HG02798 (cell line): ENCODE results near the gene ZWINT.

Source experiments
- ATAC-seq: cut with Tn5 transposase; IDR thresholded peaks from one replicate; pipeline ENCODE4 v1.9.1; 2021; ENCODE audit warnings: mild to moderate bottlenecking; ENCODE audit not compliant: unreplicated experiment, poor library complexity

ZWINT gene, protein sequence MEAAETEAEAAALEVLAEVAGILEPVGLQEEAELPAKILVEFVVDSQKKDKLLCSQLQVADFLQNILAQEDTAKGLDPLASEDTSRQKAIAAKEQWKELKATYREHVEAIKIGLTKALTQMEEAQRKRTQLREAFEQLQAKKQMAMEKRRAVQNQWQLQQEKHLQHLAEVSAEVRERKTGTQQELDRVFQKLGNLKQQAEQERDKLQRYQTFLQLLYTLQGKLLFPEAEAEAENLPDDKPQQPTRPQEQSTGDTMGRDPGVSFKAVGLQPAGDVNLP

DNA sequence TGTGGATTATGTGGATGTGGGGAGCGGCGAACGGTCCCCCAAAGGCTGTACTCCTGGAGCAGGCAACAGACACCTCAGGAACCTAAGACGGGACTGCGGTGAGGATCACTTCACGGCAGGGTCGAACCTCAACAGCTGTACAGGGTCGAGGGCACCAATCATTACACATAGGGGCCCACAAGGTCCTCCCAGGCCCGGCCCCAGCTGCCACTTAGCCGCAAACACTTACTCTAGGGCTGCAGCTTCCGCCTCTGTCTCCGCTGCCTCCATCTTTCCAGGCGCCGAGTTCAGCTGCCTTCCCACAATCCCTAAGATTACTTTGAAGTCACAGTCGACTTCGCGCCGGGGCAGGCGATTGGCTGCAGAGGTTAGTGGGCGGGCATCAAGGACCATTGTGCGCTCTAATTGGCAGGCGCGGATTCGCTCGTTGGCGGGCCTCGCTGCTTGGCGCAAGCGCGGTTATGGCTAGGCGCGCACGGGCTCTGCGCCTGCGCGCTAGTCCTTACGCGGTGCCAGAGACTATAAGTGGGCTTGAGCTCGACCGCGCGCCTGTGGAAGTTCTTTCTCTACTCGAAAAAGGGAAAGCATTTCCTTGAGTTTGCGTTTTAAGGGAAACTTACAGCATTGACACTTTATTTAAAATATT, at the start of gene ZWINT:
Gene ZWINT, minus strand, starts transcription at position 293 of the 646 bp plus-strand sequence. Its CDS starts 23 bp downstream, at position 270.
- peak; percentile 99 for ATAC-seq

DNA sequence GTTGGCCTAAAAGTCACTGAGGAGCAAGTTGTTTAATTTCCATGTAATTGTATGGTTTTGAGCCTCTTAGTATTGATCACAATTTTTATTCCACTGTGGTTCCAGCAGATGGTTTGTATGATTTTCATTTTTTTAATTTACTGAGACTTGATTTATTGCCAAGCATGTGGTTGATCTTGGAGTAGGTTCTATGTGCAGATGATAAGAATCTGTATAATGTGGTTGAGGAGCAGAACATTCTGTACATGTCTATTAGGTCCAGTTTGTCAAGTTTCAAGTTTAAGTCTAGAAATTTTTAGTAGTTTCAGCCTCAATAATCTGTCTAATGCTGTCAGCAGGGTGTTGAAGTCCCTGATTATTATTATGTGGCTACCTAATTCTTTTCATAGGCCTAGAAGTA, 22.7 kb upstream of the ZWINT start:
- ATAC-seq = no peak

DNA sequence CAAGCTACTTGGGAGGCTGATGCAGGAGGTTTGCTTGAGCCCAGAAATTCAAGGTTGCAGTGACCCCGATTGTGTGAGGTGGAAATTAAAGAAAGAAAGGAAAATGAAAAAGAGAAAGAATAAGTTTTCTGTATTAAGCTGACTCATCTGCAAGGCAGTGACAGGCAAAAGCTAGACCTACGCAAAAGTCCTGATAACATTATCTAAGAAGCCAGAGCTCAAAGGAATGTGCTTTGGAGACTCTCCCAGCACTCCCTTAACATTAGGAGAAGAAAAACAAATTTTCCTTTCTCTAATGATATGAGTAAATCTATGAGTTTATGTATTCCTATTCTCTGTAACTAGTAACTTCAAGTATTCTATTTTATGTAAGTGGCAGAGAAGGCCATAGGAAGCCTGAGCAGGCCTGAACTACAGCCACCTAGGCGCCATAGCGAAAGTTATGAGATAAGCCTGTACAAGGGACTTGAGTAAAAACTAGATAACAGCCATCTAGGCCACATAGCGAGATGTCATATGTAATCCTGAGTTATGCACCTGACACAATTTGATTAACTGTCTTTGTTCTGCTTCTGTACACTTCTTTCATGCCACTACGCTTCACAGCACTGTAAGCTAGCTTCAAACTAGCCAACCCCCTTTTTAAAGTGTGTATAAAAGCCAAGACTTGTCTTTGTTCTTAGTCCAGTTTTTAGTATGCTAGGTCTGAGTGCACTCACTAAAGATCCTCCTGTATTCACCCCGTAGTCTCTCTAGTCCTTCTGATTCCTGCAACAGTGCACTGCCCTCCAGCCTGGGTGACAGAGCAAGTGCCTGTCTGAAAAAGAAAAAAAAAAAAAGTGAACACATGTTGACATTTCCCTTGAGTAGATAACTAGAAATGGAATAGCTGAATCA, 9.4 kb upstream of the ZWINT start:
- ATAC-seq = no peak

DNA sequence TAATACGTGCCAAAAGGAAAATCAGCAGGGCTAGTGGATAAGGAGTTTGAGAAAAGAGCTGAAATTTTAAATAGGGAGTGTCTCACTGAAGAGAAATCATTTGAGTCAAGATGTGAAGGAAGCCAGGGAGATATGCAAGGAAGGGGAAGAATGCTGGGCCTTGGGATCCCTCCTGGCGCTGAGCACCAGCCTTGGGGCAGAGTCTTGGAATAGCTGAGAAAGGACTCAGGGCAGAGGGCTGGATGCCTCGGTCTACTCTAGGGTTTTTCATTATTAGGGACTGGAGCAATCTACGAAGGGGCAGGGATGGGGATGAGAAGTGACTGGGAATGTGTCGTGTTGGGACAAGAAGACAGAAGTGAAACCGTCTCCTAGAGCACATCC, 484 bp downstream of the ZWINT start:
- ATAC-seq = no peak

DNA sequence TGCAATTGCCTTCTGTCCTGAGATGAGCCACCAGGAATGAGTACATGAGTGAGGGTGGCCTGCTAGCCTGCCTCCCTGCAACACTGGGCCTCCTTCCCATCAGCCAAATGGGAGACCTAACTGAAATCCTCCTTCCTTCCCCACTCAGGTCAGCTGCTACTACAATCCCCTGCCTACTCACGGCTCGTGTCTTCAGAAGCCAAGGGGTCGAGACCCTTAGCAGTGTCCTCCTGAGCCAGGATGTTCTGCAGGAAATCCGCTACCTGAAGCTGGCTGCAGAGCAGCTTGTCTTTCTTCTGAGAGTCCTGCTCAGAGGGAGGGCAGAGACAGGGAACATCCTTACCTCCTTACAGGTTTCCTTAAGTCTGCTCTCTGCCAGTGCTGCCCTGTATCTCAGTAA, 1.2 kb downstream of the ZWINT start:
- no peak for ATAC-seq

DNA sequence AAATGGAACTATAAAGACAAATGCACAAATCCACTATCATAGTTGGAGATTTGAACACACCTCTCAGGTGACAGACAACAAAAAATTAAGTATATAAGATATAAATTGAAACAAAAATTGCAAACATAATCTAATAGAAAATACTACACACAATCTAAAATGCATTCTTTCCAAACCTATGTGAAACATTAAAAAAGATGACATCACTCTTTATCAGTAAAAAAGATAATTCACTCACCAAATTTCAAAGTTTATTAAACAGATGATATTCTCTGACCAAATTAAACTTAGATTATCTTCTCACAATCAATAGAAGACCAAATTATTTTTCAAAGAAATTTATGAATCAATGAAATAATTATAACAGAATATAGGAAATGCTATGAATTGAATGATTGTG, 4.0 kb downstream of the ZWINT start:
- no peak for ATAC-seq

DNA sequence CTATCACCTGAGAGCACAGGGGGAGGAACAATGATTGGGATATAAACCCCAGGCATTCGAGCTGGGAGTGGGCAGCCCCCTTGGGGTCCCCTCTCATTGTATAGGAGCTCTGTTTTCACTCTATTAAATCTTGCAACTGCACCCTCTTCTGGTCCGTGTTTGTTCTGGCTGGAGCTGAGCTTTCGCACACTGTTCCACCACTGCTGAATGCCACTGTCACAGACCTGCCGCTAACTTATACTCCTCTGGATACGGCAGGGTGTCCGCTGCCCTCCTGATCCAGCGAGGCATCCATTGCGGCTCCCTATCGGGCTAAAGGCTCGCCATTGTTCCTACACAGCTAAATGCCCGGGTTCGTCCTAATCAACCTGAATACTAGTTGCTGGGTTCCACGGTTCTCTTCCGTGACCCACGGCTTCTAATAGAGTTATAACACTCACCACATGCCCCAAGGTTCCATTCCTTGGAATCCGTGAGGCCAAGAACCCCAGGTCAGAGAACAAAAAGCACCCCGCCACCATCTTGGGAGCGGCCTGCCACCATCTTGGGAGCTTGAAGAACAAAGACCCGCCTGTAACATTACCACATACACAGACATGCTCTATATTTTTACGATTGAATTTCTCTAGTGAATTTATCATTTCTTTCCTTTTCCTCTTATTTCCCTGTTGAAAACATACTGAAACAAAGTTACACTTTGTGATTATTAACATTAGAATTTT, 9.0 kb downstream of the ZWINT start:
- no peak for ATAC-seq

DNA sequence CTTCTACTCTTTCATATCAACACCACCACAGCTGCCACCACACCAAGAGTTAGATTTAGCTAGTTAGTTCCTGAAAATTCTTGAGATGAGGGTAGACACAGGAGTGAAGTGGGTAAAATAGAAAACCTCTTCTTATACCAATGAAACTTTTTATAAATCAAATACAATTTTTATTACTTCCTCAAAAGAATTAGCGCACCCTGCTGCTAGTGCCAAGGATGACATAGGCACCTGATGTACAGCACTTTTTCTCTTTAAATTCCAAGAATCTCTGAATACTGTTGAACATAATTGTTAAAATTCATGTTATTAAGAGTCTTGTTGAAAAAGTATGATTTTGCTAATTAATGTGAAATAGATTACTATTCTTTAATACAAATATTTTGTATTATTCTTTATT, 11.4 kb downstream of the ZWINT start:
- ATAC-seq = no peak

DNA sequence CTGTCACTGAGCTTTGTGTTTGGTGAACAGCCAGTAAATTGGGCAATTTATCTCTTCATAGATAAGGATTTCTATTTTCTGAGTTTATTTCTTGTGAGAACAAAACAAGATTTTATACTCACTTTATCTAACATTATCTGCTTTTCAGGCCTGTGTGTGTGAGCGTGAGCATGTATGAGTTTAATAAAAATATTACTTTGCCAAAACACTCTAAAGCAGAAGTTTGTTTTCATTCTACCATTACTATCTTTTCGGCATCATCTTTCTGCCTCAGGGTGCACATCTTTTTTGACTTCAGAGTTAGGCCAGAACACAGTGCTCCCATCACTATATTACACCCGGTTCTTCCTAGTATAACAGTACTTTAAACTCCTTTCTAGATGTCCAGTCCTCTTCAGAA, 13.0 kb downstream of the ZWINT start:
- no peak for ATAC-seq

DNA sequence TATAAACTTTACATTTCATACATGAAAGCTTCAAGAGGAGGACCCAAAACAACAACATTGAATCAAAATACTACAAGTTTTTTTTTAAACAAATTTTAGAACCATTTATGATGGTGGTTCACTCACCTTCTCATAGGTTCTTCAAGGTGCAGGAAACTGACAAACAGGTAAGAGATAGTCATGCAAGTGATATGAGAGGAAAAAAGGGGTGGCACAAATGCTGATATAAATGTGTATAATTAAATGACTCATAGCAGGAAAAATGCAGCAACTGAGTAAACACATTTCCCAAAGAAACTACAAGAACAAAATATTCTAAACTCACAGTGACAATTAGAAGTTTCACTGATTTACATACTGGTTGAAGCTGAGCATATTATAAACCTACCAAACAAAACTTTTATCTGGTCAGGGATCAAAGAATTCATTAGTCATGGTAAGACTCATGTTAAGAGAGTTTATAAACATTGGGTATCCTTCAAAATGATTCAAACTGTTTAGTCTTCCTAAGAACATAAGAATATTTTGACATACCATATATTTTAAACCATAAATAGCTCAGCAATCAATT, 14.1 kb downstream of the ZWINT start:
- no peak for ATAC-seq

DNA sequence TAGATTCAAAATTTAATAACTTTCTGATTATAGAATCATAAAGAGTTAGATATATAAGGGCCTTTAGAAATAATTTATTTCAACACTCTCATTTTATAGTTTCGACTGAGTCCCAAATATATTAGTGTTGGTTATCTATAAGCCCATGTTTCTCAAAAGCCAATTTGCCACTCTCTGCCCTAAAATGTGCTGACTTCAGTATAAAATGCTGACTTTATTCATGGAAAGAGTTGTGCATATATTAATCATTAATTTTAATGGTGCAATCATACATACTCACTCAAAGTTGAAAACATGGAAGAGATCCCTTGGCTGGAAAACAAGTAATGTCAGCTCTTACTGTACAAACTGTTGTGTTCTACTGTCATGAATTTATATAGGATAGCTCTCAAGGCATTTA, 19.4 kb downstream of the ZWINT start:
- no peak for ATAC-seq

DNA sequence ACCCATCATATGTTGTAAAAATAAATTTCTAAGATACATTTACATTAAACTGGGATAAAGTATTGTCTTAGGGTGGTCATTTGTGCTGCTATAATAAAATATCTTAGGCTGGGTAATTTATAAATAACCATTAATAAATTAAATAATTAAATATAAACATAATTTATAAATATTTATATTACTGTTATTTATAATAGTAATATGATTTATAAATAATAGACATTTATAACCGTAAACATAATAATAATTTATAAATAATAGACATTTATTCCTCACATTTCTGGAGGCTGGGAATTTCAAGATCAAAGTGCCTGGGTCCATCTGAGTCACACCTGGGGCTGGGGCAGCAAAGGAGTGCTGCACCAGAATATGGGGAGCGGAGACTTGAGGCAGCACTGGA, 31.1 kb downstream of the ZWINT start:
- no peak for ATAC-seq

DNA sequence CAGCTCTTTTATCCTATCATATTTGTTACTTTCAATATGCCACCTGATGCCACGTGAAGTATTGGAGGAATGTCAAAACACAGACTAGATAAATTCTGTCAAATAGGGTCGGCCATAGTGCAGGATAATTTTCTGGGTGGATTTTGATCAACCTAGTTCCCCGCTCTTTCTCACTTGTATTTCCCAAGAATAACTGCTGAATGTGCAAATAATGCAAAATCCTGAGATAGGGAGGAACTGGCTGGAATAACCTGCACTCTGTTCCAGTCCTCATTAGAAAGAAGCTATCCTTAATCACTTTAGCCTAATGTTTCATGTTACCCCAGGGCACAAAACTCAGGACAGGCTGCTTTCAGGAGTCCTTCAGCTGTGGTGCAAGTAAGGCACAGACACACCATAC, 33.9 kb downstream of the ZWINT start:
- no peak for ATAC-seq

DNA sequence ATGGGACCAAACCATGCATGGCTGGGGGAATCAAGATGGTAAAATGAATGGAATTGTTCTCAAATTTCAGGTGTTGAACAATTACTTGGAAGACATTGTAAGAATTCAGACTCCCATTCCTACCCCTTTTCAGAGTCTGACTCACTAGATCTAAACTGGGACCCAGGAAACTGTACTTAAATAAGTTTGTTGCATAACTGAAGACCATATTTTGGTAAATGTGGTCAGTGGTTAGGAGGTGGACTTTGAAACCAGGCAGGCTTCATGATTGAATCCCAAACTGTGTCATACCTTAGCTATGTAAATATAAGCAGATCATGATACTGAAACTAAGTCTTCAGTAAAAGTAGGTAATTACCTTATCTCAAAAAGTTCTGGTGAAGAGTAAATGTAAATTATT, 41.7 kb downstream of the ZWINT start:
- ATAC-seq = peak; percentile 94

DNA sequence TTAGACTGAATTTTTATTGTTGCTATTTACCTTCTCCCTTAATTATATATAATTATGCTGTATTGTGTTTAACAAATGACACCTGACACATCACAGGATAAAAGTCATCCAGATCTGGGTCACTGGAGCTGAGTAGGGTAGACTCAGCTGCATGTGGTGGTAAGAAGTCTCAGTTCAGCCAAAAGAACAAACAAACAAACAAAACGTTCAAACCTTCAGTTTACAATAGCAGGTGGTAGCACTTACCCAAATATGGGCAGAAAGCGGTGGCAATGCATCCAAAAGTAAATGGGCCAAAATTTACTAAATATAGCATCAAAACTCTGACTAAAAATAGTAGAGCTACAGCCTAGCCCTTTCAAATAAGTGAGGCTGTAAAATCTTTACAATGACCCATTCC, 42.2 kb downstream of the ZWINT start:
- peak; percentile 32 for ATAC-seq

DNA sequence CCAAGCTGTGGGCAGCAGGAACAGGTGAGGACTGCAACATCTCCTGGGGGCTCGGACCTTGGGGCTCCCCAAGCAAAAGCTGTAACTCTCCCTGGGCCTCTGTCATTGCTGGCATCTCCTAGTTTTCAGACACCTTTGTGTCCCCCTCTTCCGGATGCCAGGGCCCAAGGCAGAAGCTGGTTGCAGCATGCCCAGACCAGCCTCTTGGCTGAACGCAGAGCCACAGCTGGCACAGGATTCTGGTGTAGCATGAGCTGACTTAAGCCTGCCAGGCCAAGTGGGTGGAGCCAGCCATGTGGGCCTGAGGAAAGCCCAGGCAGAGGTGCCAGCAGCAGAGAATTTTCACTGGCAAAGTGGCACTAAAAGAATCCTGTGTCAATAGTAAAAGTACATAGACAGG, 43.5 kb downstream of the ZWINT start:
- ATAC-seq = no peak

DNA sequence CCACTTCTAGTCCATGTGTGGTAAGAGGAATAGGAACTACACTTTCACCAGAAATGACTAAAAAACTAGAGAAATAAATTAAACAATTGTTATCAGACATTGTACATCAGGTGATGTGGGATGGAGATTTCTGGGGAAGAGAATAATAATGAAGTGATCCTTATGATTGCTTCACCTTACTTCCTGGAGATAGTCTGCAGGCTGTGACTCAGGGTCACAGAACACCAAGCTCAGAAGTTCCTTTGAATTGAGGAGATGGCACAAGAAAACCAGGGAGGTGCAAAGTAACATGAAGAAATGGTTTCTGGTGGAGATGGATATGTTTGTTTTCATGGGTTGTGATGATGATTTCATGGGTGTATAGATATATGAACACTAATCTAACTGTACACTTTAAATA, 44.5 kb downstream of the ZWINT start:
- no peak for ATAC-seq
